Brain microvascular endothelial cell (primary cell): ENCODE data around the gene ZNF99.
"Not testable (repeated sequence)": the region's sequence is repeated elsewhere in the genome, so short reads cannot be mapped to it uniquely, and the experiment has no call there.

Experiments
- DNase-seq: peaks from one replicate; pipeline ENCODE4 v3.0.0-alpha.2; 2020
- H3K27ac ChIP-seq: fragments of 250-450 bp; sonication (Bioruptor Pico); 2 replicates; pipeline ENCODE4 v1.5.1; 2020; ENCODE audit warnings: mild to moderate bottlenecking, moderate library complexity
- H3K27me3 ChIP-seq: fragments of 250-450 bp; sonication (Bioruptor Pico); replicated peaks from 2 replicates; pipeline ENCODE4 v1.5.1; 2020; ENCODE audit warnings: mild to moderate bottlenecking
- H3K36me3 ChIP-seq: fragments of 250-450 bp; sonication (Bioruptor Pico); replicated peaks from 2 replicates; pipeline ENCODE4 v1.5.1; 2020; ENCODE audit warnings: mild to moderate bottlenecking
- H3K4me3 ChIP-seq: 2 replicates; pipeline ENCODE4 v1.5.1; 2011; ENCODE audit warnings: low read depth, mild to moderate bottlenecking, control low read depth, low read length, moderate library complexity
- CTCF ChIP-seq: IDR thresholded peaks from 2 replicates; pipeline ENCODE4 v1.5.1; 2011; ENCODE audit warnings: low read depth, mild to moderate bottlenecking, moderate library complexity, low read length, control low read depth, inconsistent platforms; ENCODE audit errors: missing control alignments
- in situ Hi-C: cut with HindIII; loops from 2 replicates; pipeline ENCODE4 v1.10.0; 2017; ENCODE audit warnings: low sequenced_read_pairs, low pct_ligation_motif_present

The ZNF99 gene

GRCh38 chr19:22806418-22806817, 22.5 kb upstream of the ZNF99 start:
- no peaks in the 10 kb centered on the region for H3K27me3 ChIP-seq
- no peak overlapping the region for H3K27ac ChIP-seq
- in situ Hi-C loops, result no loop called here
- no peaks in the 10 kb centered on the region for H3K36me3 ChIP-seq
- DNase-seq, result no peak
- no peak for TF ChIP-seq CTCF
- H3K4me3 ChIP-seq, result no peak overlapping the region

GRCh38 chr19:22797040-22797439, 13.1 kb upstream of the ZNF99 start:
- Histone ChIP-seq H3K27me3 (no peaks in the 10 kb centered on the region), H3K36me3 (no peaks in the 10 kb centered on the region), H3K4me3 (no peak overlapping the region), H3K27ac (no peak overlapping the region)
- no peak for DNase-seq
- no peak for TF ChIP-seq CTCF
- in situ Hi-C loops, result no loop called here

- H3K27me3 ChIP-seq, DNase-seq, in situ Hi-C loops, H3K27ac ChIP-seq, H3K4me3 ChIP-seq, H3K36me3 ChIP-seq: not testable (repeated sequence)
Measured at GRCh38 chr19:22792863-22793262, 8.9 kb upstream of the ZNF99 start.

- in situ Hi-C loops, result no loop called here
- no peak for TF ChIP-seq CTCF
- no peaks in the 10 kb centered on the region for H3K27me3 ChIP-seq
- H3K27ac ChIP-seq, result no peak overlapping the region
- no peak overlapping the region for H3K4me3 ChIP-seq
- no peaks in the 10 kb centered on the region for H3K36me3 ChIP-seq
- no peak for DNase-seq
Measured at GRCh38 chr19:22735911-22736645, 47.9 kb downstream of the ZNF99 start.

GRCh38 chr19:22733691-22734090, 50.3 kb downstream of the ZNF99 start:
- Histone ChIP-seq H3K4me3 (no peak overlapping the region), H3K27me3 (no peaks in the 10 kb centered on the region), H3K27ac (no peak overlapping the region), H3K36me3 (no peaks in the 10 kb centered on the region)
- in situ Hi-C loops, result no loop called here
- no peak for TF ChIP-seq CTCF
- no peak for DNase-seq

GRCh38 chr19:22728214-22728613, 55.7 kb downstream of the ZNF99 start:
- DNase-seq, H3K36me3 ChIP-seq, H3K27me3 ChIP-seq, H3K27ac ChIP-seq, H3K4me3 ChIP-seq, in situ Hi-C loops: not testable (repeated sequence)

GRCh38 chr19:22721533-22721932, 62.4 kb downstream of the ZNF99 start:
- H3K36me3 ChIP-seq, DNase-seq, H3K27ac ChIP-seq, H3K4me3 ChIP-seq, H3K27me3 ChIP-seq, in situ Hi-C loops: not testable (repeated sequence)
